ENCODE data around the gene OLFM3. TPM values are rescaled to one million over a fixed set of nuclear protein-coding genes. Genes with fewer than 3 reads are reported as not detected.

The OLFM3 gene
- total and polyA plus RNA-seq, 10 of the 15 experiments (the other 5 are each of a cell fraction or from before 2014, with no cell fraction given), result 0.09 to 0.33 TPM; not detected in 8

GRCh38 chr1:101908980-101909379 is 87.7 kb downstream of the OLFM3 start (continued):
- TF ChIP-seq NRF1 (conservative IDR thresholded peaks at IDR 0.05; ENCODE audit: low read depth, low read length), result no peak

DNA sequence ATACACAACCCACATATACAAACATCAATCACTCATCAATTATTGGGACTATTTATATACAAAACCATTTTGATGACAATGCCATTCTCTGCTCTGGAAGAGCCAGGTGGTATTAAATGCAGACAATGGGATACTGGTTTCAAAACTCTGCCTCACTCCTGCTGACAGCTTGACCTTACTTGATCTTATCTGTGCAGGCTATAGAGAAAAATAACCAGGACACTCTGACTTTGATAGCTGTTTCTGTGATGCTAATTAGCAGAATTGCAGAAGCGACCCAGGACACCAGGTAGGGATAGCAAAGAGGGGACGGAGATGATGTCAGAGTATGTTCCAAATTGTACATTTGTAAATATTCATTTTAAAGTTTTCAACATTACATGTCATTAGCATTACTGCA is 89.5 kb downstream of the OLFM3 start:
- ATAC-seq (no peak), FAIRE-seq (no peak), DNase-seq (ENCODE audit: low read depth, low spot score) (no peak)
- POLR2A ChIA-PET, result no interaction called here
- H3K9me3 ChIP-seq (replicated peaks; ENCODE audit: control insufficient read depth, insufficient read depth, low read length), result no peaks in the 10 kb centered on the region
- no peaks in the 10 kb centered on the region for H3K36me3 ChIP-seq (ENCODE audit: control insufficient read depth in 2 of 2, insufficient read depth in 2 of 2, low read length in 1 of 2)
- 4% methylated on average over 2 of the region's 2 CpGs for WGBS (ENCODE audit: insufficient coverage, insufficient replicate concordance, low lambda C conversion rate, missing lambda C conversion rate)
- no peaks in the 10 kb centered on the region for H3K4me1 ChIP-seq (ENCODE audit: control insufficient read depth, insufficient read depth, low read length)
- RAD21 ChIA-PET (ENCODE audit: unreplicated experiment), result no interaction called here
- no peak overlapping the region for H3K9ac ChIP-seq (ENCODE audit: control insufficient read depth, insufficient read depth, low read length)
- SMC1A ChIA-PET (ENCODE audit: uncharacterized antibody, unreplicated experiment), result no interaction called here
- BruUV-seq (replicated peaks), result no TSS peak
- intact Hi-C loops (cut with micrococcal nuclease; ENCODE audit: unreplicated experiment), result no loop called here
- in situ Hi-C loops (cut with MboI), result no loop called here
- H3K4me3 ChIP-seq, result no peak overlapping the region
- no peak overlapping the region for H3K4me2 ChIP-seq (ENCODE audit: control insufficient read depth, insufficient read depth)
- H4K20me1 ChIP-seq (ENCODE audit: control insufficient read depth, insufficient read depth), result no peaks in the 10 kb centered on the region
- CTCF ChIA-PET, result no interaction called here
- no peak overlapping the region for H2AFZ ChIP-seq (ENCODE audit: control insufficient read depth, low read depth, low read length)
- no peaks in the 10 kb centered on the region for H3K27me3 ChIP-seq (replicated peaks in 1 of 2; ENCODE audit: control insufficient read depth in 2 of 2, insufficient read depth in 2 of 2, low read length in 1 of 2)
- TF ChIP-seq LARP7 (IDR thresholded peaks at IDR 0.05) (no peak), TAF1 (IDR thresholded peaks at IDR 0.05; ENCODE audit: borderline replicate concordance, low read depth, low read length) (no peak), YBX1 (IDR thresholded peaks at IDR 0.05) (no peak), ATF2 (IDR thresholded peaks at IDR 0.05; ENCODE audit: low read length) (no peak), BHLHE40 (IDR thresholded peaks at IDR 0.05; ENCODE audit: borderline replicate concordance in 1 of 2, low read depth in 2 of 2, low read length in 1 of 2) (no peak), ZBTB4 (CRISPR knock-in tag; IDR thresholded peaks at IDR 0.05) (no peak), POLR2A (IDR thresholded peaks at IDR 0.05; ENCODE audit: low read depth, low read length) (no peak), TCF3 (IDR thresholded peaks at IDR 0.05; ENCODE audit: borderline replicate concordance, insufficient read depth, low read depth, low read length) (no peak), SUZ12 (IDR thresholded peaks at IDR 0.05; ENCODE audit: unreplicated experiment) (no peak)
- no peak overlapping the region for H3K27ac ChIP-seq (ENCODE audit: control insufficient read depth, insufficient read depth)
- no peaks in the 10 kb centered on the region for H3K79me2 ChIP-seq (ENCODE audit: control insufficient read depth, insufficient read depth, low read length)

Data from GM12878 (cell line).